AG09319 (cell line): Measurements from ENCODE around the gene USP32.

ENCODE experiments used
- DNase-seq: peaks from one replicate; pipeline ENCODE4 v3.0.0-alpha.2; 2010; ENCODE audit warnings: low read depth; ENCODE audit errors: extremely low read depth
- CTCF ChIP-seq: IDR thresholded peaks from 2 replicates; pipeline ENCODE4 v1.5.1; 2011; ENCODE audit warnings: low read depth, mild to moderate bottlenecking, inconsistent platforms, low read length, moderate library complexity

Gene USP32

GRCh38 chr17:60412701-60413100 is 20.8 kb upstream of the USP32 start:
- TF ChIP-seq CTCF = no peak
- no peak for DNase-seq

DNA sequence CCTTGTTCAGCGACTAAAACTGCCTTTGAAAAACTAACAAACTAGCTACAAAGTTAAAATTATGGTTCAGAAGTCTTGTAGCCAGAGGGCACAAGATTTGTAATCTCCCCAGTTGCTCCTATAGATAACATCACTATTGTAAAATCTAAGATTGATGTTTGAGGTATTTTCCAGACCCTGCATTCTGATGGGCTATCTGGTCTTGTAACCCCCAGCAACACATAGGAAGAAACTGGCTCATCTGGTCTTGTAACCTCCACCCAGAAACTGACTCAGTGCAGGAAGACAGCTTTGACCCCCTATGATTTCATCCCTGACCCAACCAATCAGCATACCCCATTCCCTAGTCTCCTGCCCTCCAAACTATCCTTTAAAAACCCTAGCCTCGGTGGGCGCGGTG is 18.1 kb upstream of the USP32 start:
- TF ChIP-seq CTCF = no peak
- DNase-seq = no peak

DNA sequence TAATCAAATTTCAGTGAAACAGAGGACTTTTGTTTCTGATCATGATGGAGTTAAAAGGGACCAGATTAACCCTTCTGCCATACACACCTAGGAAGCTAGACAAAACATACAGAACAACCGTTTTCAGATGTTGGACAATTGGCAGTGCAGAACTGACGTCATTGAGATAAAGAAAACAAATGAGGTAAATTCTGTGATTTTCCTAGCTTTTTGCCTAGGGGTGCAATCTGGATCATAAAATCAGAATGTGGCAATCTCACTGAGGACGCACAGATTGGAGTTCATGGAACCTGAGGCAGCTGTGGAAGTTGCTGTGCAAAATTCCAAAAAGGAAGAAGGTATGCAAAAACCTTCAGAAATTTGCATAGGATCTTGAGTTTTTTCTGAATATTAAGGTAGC is 15.0 kb upstream of the USP32 start:
- no peak for DNase-seq
- TF ChIP-seq CTCF = no peak

- TF ChIP-seq CTCF = no peak
- no peak for DNase-seq
These were observed 12.0 kb upstream of the USP32 start for GRCh38 chr17:60403962-60404361.

DNA sequence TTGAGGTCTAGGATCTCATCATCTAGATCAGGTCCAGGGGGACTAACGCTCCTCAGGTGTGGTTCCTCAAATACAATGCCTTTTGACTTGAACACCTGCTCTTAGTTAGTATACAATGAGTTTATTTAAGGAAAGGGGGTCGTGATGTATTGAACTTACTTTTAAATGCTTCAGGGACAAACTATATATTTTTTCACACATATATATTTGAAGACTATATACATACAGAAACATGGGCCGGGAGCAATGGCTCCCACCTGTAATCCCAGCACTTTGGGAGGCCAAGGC is 11.5 kb upstream of the USP32 start:
- DNase-seq = no peak
- no peak for TF ChIP-seq CTCF

- no peak for DNase-seq
These were observed 9.9 kb upstream of the USP32 start for GRCh38 chr17:60401819-60402218.

GRCh38 chr17:60398227-60398959 is 6.5 kb upstream of the USP32 start:
- DNase-seq = no peak
- TF ChIP-seq CTCF = no peak

More at GRCh38 chr17:60401819-60402218, 9.9 kb upstream of the USP32 start:
- no peak for TF ChIP-seq CTCF
